Choroid plexus epithelial cell (primary cell): ENCODE results near the gene ARL13A.

Experiments
- DNase-seq: peaks from one replicate; pipeline ENCODE4 v3.0.0-alpha.2; 2010; ENCODE audit warnings: low read depth
- H3K4me3 ChIP-seq: 2 replicates; pipeline ENCODE4 v1.5.1; 2011; ENCODE audit warnings: low read depth, mild to moderate bottlenecking, control low read depth, low read length, moderate library complexity
- CTCF ChIP-seq: conservative IDR thresholded peaks from 2 replicates; pipeline ENCODE4 v1.5.1; 2011; ENCODE audit warnings: low read depth, mild to moderate bottlenecking, control low read depth, inconsistent platforms, low read length, moderate library complexity

ARL13A gene

GRCh38 chrX:100935767-100936166 is 33.7 kb upstream of the ARL13A start:
- no peak for DNase-seq
- no peak for TF ChIP-seq CTCF

GRCh38 chrX:100939333-100939732 is 30.2 kb upstream of the ARL13A start:
- H3K4me3 ChIP-seq: no peak overlapping the region
- TF ChIP-seq CTCF: no peak
- no peak for DNase-seq

More at GRCh38 chrX:100935767-100936166, 33.7 kb upstream of the ARL13A start:
- H3K4me3 ChIP-seq: no peak overlapping the region

GRCh38 chrX:100944601-100945000 is 24.9 kb upstream of the ARL13A start:
- TF ChIP-seq CTCF: no peak
- peak; percentile 34 for DNase-seq
- no peak overlapping the region for H3K4me3 ChIP-seq

- DNase-seq: peak; percentile 19
- no peak for TF ChIP-seq CTCF
- H3K4me3 ChIP-seq: no peak overlapping the region
Observed at GRCh38 chrX:100946299-100946927, 23.1 kb upstream of the ARL13A start.

- DNase-seq: no peak
- no peak for TF ChIP-seq CTCF
- H3K4me3 ChIP-seq: no peak overlapping the region
Observed at GRCh38 chrX:100948557-100948956, 21.0 kb upstream of the ARL13A start.

GRCh38 chrX:100962811-100963210 is 6.7 kb upstream of the ARL13A start:
- no peak for TF ChIP-seq CTCF
- DNase-seq: no peak
- no peak overlapping the region for H3K4me3 ChIP-seq

GRCh38 chrX:100964362-100964761 is 5.1 kb upstream of the ARL13A start:
- DNase-seq: no peak
- TF ChIP-seq CTCF: no peak
- H3K4me3 ChIP-seq: no peak overlapping the region
